ENCODE data around the gene TPTE2.

GRCh38 chr13:19596960-19597361, 35.6 kb upstream of the TPTE2 start:
- TF ChIP-seq POLR2A (IDR thresholded peaks at IDR 0.05; ENCODE audit: low read depth, low read length): no peak
- no peak for TF ChIP-seq TAF1 (IDR thresholded peaks at IDR 0.05; ENCODE audit: low read depth, low read length)
